IMR-90 (cell line): Measurements from ENCODE around the gene MTA1. TPM values are rescaled to one million over a fixed set of nuclear protein-coding genes. Genes with fewer than 3 reads are reported as not detected.

Experiments used
- ATAC-seq: fragments of 200-7000 bp; cut with Tn5 transposase; 2 replicates; pipeline ENCODE4 v1.9.1; 2020; ENCODE audit warnings: low read depth, mild to moderate bottlenecking, moderate library complexity
- BruUV-seq: library from RNA; stranded (reverse); fragments of 400-500 nt; replicated peaks from 2 replicates; lab custom pipeline; 2021; lab: Mats Ljungman, UMichigan
- CTCF ChIA-PET: fragments of 300-600 bp; formaldehyde crosslinking; extraction: SDS; loops from one replicate; lab custom pipeline; 2021; ENCODE audit warnings: antibody characterized with exemption; lab: Yijun Ruan, JAX
- POLR2A ChIA-PET: fragments of 300-600 bp; sonication (Branson Sonifier 250); formaldehyde crosslinking; loops from one replicate; lab custom pipeline; 2022; ENCODE audit warnings: antibody characterized with exemption; ENCODE audit not compliant: unreplicated experiment; lab: Charles Lee
- DNase-seq: peaks from one replicate; pipeline ENCODE4 v3.0.0; 2013
- H2AFZ ChIP-seq: replicated peaks from 2 replicates; pipeline ENCODE3; 2013; ENCODE audit warnings: low read length, mild to moderate bottlenecking; ENCODE audit not compliant: poor library complexity
- H2AK5ac ChIP-seq: 2 replicates; pipeline ENCODE4 v1.6.1; 2013; ENCODE audit warnings: low read depth, low read length, inconsistent platforms
- H2AK9ac ChIP-seq: replicated peaks from 2 replicates; pipeline ENCODE3; 2013; ENCODE audit warnings: mild to moderate bottlenecking, low read depth, low read length, moderate library complexity; ENCODE audit not compliant: poor library complexity
- H2BK120ac ChIP-seq: 2 replicates; pipeline ENCODE4 v1.6.1; 2013; ENCODE audit warnings: low read depth, low read length, inconsistent platforms
- H2BK15ac ChIP-seq: 3 replicates; pipeline ENCODE4 v1.6.1; 2013; ENCODE audit warnings: low read depth, low read length, inconsistent platforms
- H2BK20ac ChIP-seq: 2 replicates; pipeline ENCODE4 v1.6.1; 2013; ENCODE audit warnings: low read depth, mild to moderate bottlenecking, inconsistent platforms, low read length, moderate library complexity
- H2BK5ac ChIP-seq: 2 replicates; pipeline ENCODE4 v1.6.1; 2013; ENCODE audit warnings: mild to moderate bottlenecking, low read depth, low read length, inconsistent platforms; ENCODE audit not compliant: poor library complexity, severe bottlenecking
- H3K14ac ChIP-seq: replicated peaks from 2 replicates; pipeline ENCODE4 v1.6.1; 2013; ENCODE audit warnings: low read depth, low read length, inconsistent platforms
- H3K18ac ChIP-seq: 2 replicates; pipeline ENCODE4 v1.6.1; 2013; ENCODE audit warnings: low read depth, low read length, control low read depth
- H3K23ac ChIP-seq: 2 replicates; pipeline ENCODE4 v1.6.1; 2013; ENCODE audit warnings: low read depth, low read length, inconsistent platforms
- H3K27ac ChIP-seq: 2 replicates; pipeline ENCODE4 v1.5.1; 2013; ENCODE audit warnings: mild to moderate bottlenecking, control low read depth, low read length; ENCODE audit not compliant: insufficient read depth
- H3K27me3 ChIP-seq: 2 replicates; pipeline ENCODE4 v1.6.1; 2013; ENCODE audit warnings: low read length; ENCODE audit not compliant: control insufficient read depth, insufficient read depth
- H3K36me3 ChIP-seq: 2 replicates; pipeline ENCODE4 v1.6.1; 2013; ENCODE audit warnings: low read length, mixed read lengths; ENCODE audit not compliant: control insufficient read depth, insufficient read depth
- H3K4ac ChIP-seq: 2 replicates; pipeline ENCODE4 v1.6.1; 2013; ENCODE audit warnings: low read depth, low read length, inconsistent platforms
- H3K4me1 ChIP-seq: 2 replicates; pipeline ENCODE4 v1.6.1; 2013; ENCODE audit warnings: low read length, mixed read lengths; ENCODE audit not compliant: control insufficient read depth, insufficient read depth
- H3K4me2 ChIP-seq: 2 replicates; pipeline ENCODE4 v1.6.1; 2013; ENCODE audit warnings: low read depth, mild to moderate bottlenecking, control low read depth, low read length, moderate library complexity
- H3K4me3 ChIP-seq: 2 replicates; pipeline ENCODE4 v1.5.1; 2013; ENCODE audit warnings: low read depth, mild to moderate bottlenecking, control low read depth, low read length, moderate library complexity; ENCODE audit not compliant: insufficient read depth
- H3K56ac ChIP-seq: 2 replicates; pipeline ENCODE4 v1.6.1; 2013; ENCODE audit warnings: low read length, inconsistent platforms; ENCODE audit not compliant: insufficient read depth; ENCODE audit errors: extremely low read depth
- H3K79me1 ChIP-seq, 2 experiments: 2 replicates each; pipeline ENCODE4 v1.6.1; 2013; ENCODE audit warnings: low read length in 2 of 2, inconsistent platforms in 1 of 2, low read depth in 1 of 2
- H3K9ac ChIP-seq: 2 replicates; pipeline ENCODE4 v1.6.1; 2013; ENCODE audit warnings: low read depth, low read length, control low read depth
- H3K9me1 ChIP-seq: 2 replicates; pipeline ENCODE4 v1.6.1; 2013; ENCODE audit warnings: low read length, inconsistent platforms; ENCODE audit not compliant: insufficient read depth
- H3K9me3 ChIP-seq: 2 replicates; pipeline ENCODE4 v1.6.1; 2013; ENCODE audit warnings: low read length; ENCODE audit not compliant: control insufficient read depth, insufficient read depth
- H4K20me1 ChIP-seq: 2 replicates; pipeline ENCODE4 v1.6.1; 2013; ENCODE audit warnings: low read length, inconsistent platforms; ENCODE audit not compliant: insufficient read depth
- H4K5ac ChIP-seq: 2 replicates; pipeline ENCODE4 v1.6.1; 2013; ENCODE audit warnings: mild to moderate bottlenecking, low read depth, low read length, control low read depth
- H4K8ac ChIP-seq, 2 experiments: 2 replicates each; pipeline ENCODE4 v1.6.1; 2013; ENCODE audit warnings: low read depth in 2 of 2, low read length in 2 of 2, control low read depth in 1 of 2, inconsistent platforms in 1 of 2
- H4K91ac ChIP-seq: 2 replicates; pipeline ENCODE4 v1.6.1; 2013; ENCODE audit warnings: low read depth, low read length, inconsistent platforms; ENCODE audit not compliant: insufficient read depth
- BHLHE40 ChIP-seq: fragments of 150-350 bp; IDR thresholded peaks from 2 replicates; pipeline ENCODE4 v1.6.1; 2016; ENCODE audit warnings: mild to moderate bottlenecking, low read depth, low read length
- CHD1 ChIP-seq: IDR thresholded peaks from 2 replicates; pipeline ENCODE4 v1.6.1; 2012; ENCODE audit warnings: low read depth, low read length, improper control_type of control experiment
- CTCF ChIP-seq: conservative IDR thresholded peaks from 2 replicates; pipeline ENCODE4 v1.5.1; 2012; ENCODE audit warnings: mild to moderate bottlenecking, low read depth, low read length, improper control_type of control experiment
- MAFK ChIP-seq: IDR thresholded peaks from 2 replicates; pipeline ENCODE4 v1.6.1; 2012; ENCODE audit warnings: low read depth, low read length, improper control_type of control experiment
- RCOR1 ChIP-seq: IDR thresholded peaks from 2 replicates; pipeline ENCODE4 v1.6.1; 2012; ENCODE audit warnings: mild to moderate bottlenecking, low read length, improper control_type of control experiment; ENCODE audit not compliant: insufficient replicate concordance
- RFX5 ChIP-seq: IDR thresholded peaks from 2 replicates; pipeline ENCODE4 v1.8.0; 2012; ENCODE audit warnings: low read depth, mild to moderate bottlenecking, low read length, moderate library complexity
- SMC3 ChIP-seq: fragments of 150-350 bp; IDR thresholded peaks from 2 replicates; pipeline ENCODE4 v1.6.1; 2016; ENCODE audit warnings: low read depth, mild to moderate bottlenecking, antibody characterized with exemption, low read length, moderate library complexity
- WGBS, 2 experiments: methylation state at CpG; one replicate each; pipeline versions ENCODE4 v1.1.5 to v1.1.7; 2013; ENCODE audit warnings: missing lambda C conversion rate in 2 of 2; ENCODE audit not compliant: insufficient read length in 1 of 2; ENCODE audit errors: extremely low coverage in 2 of 2; 5-methylcytosine and 5-hydroxymethylcytosine counted together
- dilution Hi-C: fragments of 300-500 bp; cut with HindIII; formaldehyde crosslinking; loops from one replicate; pipeline ENCODE4 v1.14.3; 2018; ENCODE audit warnings: low sequenced_read_pairs; ENCODE audit not compliant: unreplicated experiment
- in situ Hi-C: fragments of 300-500 bp; cut with MboI; formaldehyde crosslinking; loops from 3 replicates; pipeline ENCODE4 v1.14.3; 2019; ENCODE audit warnings: low sequenced_read_pairs, inconsistent platforms, mixed read lengths
- intact Hi-C: fragments of 100-400 bp; cut with micrococcal nuclease; formaldehyde crosslinking; loops from 2 replicates; pipeline ENCODE4 v1.10.0; 2022
- polyA plus RNA-seq, 3 experiments: library from polyadenylated mRNA; depleted of rRNA; stranded (reverse); fragments of >200 nt; gene quantifications; 2 replicates each; pipeline ENCODE4 v1.2.3, GENCODE V29; 2012; ENCODE audit warnings: low replicate concordance in 1 of 3
- total RNA-seq: library from RNA; depleted of rRNA; stranded (reverse); fragments of >200 nt; gene quantifications from 2 replicates; pipeline ENCODE4 v1.2.3, GENCODE V29; 2012

MTA1 gene
- total and polyA plus RNA-seq, 2 of the 4 experiments (the other 2 are of a cell fraction): 21.5 to 61.6 TPM

- dilution Hi-C loops (no loop called here), intact Hi-C loops (no loop called here), in situ Hi-C loops (no loop called here)
- Histone ChIP-seq H3K23ac (no peak overlapping the region), H3K27me3 (no peaks in the 10 kb centered on the region), H3K36me3 (peaks cover 13% of the 10 kb centered on the region; the same call in 1 of the 2 replicates), H3K4ac (no peak overlapping the region), H4K5ac (no peak overlapping the region), H2AK5ac (no peak overlapping the region), H3K56ac (no peak overlapping the region), H2AK9ac (no peak overlapping the region), H3K27ac (no peak overlapping the region), H3K4me2 (no peak overlapping the region), H4K8ac (no peak overlapping the region), H2AFZ (no peak overlapping the region), H3K9me1 (no peaks in the 10 kb centered on the region), H3K79me1 (no peaks in the 10 kb centered on the region), H3K4me1 (no peaks in the 10 kb centered on the region), H2BK120ac (no peak overlapping the region), H2BK20ac (no peak overlapping the region), H3K9me3 (no peaks in the 10 kb centered on the region), H3K14ac (no peak overlapping the region), H4K20me1 (no peaks in the 10 kb centered on the region), H3K9ac (no peak overlapping the region), H3K4me3 (no peak overlapping the region), H3K18ac (no peak overlapping the region), H2BK15ac (no peak overlapping the region), H4K91ac (no peak overlapping the region), H2BK5ac (no peak overlapping the region)
- no peak for TF ChIP-seq SMC3
- TF ChIP-seq MAFK: no peak
- TF ChIP-seq RFX5: no peak
- no peak for TF ChIP-seq CHD1
- no peak for TF ChIP-seq CTCF
- TF ChIP-seq BHLHE40: no peak
- TF ChIP-seq RCOR1: no peak
- ATAC-seq: no peak
- no TSS peak for BruUV-seq
- CTCF ChIA-PET: no interaction called here
- 100% methylated on average over 5 of the region's 24 CpGs; no CpG with 5 or more reads in 1 of the 2 experiments for WGBS, 2 experiments
- no peak for DNase-seq
- POLR2A ChIA-PET: no interaction called here
Measured at GRCh38 chr14:105390849-105391500, 28.7 kb upstream of the MTA1 start.
